ENCODE data around the gene ZNF516.

Gene ZNF516

DNA sequence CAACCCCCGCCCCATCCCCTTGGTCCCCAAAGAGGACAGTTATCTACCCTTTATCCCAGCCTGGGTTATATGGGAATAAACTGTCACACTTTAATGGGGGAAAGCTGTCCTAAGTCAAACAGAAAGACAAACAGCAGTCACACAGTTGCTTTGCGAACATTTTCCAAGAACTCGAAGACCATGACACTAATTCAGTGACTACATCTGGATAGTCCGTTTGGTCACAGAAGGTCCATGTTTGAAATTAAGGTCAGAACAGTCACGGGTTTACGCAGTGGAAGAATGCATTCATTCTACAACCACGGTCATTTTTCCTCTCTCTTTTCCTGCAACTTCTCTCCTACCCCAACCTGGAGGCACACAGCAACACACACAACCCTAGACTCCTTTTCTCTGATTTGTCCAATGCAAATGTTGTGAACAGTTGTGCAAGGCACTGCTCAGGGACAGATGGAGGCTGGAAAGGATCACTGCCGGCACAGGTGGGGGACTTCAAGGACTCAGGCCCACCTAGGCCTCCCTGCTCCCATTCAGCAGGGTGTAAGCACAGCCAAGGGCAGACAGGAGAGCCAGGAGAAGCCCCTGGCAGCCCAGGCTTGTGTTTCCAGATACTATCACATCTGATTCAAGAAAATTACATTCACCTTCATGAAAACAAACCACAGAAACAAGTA lies 39.9 kb downstream of the ZNF516 start:
- DNase-seq, result peak in 1 of 3 experiments; percentile 42

DNA sequence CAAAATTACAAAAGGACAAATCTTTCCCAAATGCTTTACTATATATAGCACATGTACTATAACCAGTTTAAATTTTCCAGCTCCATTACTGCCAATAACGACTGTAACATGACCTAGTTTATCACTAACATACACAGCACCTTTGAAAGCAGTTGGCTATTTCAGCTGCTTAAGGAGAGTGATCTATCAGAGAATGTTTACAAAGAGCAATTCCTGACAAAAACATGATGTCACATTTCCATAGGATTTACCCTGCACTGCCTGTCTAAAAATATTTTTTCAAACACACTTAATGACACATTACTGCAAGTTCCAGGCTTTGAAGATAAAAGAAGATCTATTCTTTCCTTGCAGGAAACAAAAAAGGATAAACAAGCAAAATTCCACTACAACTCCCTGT lies 40.6 kb downstream of the ZNF516 start:
- DNase-seq, result peak in 1 of 3 experiments; percentile 54

- no peak for DNase-seq
Observed at GRCh38 chr18:76453932-76454331, 41.1 kb downstream of the ZNF516 start.

GRCh38 chr18:76453057-76453561 lies 41.9 kb downstream of the ZNF516 start:
- no peak for DNase-seq

GRCh38 chr18:76452357-76452756 lies 42.7 kb downstream of the ZNF516 start:
- peak in 2 of 3 experiments; percentile 57 to 80 for DNase-seq

DNA sequence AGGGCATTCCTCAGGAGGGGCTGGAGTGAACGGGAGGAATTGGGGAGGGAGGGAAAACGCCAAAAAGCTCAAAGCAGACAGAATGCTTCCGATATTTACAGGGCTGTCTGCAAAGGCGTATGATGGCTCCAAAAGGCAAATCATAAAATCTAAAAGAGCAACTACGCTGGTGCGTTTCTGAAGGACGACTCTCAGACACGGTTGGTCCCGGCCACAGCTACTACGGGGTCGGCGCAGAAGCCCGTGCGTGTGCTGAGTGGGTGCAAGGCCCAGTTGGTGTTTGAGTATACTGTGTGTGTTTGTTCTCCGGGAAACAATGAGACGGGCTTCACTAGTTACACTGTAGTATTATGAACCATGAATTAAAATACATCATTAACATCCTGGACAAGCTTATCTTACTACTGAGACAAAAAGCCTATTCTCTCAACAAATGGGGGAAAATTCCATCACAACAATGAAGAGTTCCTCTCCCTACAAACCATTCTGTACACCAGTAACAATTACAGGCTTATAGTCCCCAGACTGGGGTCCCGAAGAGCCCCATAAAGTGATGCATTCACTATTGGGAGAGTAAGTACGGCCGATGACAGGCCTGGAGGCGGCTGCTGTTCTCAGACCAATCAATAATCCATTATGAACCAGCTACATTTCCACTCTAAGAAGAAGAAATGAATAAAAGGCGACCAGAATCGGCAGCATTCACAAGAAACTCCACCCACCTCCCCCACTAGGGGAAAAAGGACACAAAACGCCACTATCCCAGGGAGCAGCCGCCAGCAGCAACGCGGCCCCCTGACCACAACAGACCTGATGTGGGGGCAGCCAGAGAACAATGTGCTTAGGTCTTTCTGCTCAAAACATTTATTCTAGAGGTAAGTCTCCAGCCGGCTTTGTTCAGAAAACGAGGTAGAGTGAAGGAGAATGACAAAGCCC lies 43.4 kb downstream of the ZNF516 start:
- DNase-seq, result peak in 1 of 3 experiments; percentile 17

DNA sequence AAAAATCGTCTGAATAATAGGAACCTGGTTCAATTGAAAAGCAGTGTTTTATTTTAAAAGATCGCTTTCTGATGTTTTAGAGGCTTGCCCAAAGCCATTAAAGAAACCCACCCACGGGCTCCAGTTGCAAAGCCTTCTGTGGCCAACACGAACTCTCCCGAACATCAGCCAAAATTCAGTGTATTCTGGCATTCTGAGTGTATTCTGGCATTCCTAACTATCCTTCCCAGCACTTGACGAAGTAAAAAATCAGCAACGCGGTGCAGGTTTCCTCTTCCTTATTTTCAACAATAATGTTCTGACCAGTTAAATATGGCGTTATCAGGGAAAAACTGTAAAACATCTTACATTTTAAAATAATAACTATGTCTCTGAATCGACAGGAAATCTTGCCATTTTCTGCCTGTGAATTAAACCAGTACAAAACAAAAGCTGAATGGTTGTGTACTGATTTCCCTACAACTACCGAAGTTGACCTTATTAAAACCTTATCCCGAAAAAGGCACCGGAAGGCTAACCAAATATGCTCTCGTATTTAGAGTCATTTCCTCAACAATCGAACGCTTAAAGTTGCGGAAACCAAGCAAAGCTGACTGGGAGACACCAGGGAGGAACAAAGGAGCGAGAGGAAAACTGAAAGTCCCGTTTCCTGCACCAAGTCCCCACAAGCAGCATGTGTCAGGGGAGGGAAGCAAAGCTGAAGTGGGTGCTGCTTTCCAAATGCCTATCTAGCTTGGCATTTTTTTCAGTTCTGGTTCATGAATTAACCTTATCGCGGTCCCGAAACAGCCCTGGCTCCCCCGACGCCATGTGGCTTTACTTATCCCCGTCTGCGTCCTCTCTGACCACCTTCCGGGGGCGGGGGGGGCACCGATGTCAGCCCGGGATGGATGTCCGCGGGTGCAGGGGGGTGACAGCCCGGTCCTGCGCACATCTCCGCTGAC lies 44.3 kb downstream of the ZNF516 start:
- peak in 1 of 3 experiments; percentile 17 for DNase-seq

- no peak for DNase-seq
Observed at GRCh38 chr18:76449111-76449453, 46.0 kb downstream of the ZNF516 start.

GRCh38 chr18:76448256-76449110 lies 46.6 kb downstream of the ZNF516 start:
- DNase-seq, result no peak

- no peak for DNase-seq
Observed at GRCh38 chr18:76447258-76447890, 47.7 kb downstream of the ZNF516 start.

DNA sequence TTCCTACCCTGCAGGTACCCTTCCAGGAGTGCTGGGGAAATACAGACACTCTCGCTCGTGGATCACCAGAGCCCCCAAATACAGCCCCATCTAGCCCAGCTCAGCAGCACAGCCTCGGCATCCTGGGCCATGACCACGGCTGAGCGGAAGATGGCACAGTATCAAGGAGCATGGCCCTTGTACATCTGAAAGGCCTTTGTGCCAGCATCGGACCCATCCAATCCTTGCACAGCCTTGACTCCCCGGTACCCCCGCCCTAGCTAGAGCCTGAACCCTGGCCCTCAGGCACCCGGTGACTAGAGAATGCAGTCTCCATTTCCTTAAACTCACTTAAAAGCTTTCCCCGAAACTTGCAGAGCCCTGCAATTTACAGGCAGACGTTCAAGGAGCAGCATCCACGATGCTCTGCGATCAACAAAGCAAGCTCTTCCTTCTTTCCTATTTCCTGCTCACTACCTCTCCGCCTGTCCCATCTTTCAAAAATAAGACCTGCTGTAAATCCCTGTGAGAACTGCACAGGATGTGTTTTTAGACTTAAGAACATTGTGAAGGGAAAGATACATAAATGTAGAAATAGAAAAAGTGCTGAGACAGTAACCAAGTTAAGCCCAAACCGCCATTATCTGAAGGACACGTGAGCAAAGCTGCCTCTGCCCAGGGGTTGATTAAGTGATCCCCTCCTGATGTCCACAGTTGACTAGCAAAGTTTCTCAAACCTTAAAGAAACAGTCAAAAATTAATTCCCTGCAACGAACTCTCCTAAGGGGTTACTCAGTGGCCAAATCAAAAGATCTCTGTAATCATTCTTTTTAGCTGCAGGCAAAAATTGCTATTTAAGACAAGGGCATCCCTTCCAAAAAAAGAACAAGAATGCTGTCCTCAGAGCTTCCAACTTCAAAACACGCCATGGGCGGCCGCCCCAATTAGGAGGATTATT lies 48.5 kb downstream of the ZNF516 start:
- no peak for DNase-seq

- no peak for DNase-seq
Observed at GRCh38 chr18:76445741-76446232, 49.3 kb downstream of the ZNF516 start.

DNA sequence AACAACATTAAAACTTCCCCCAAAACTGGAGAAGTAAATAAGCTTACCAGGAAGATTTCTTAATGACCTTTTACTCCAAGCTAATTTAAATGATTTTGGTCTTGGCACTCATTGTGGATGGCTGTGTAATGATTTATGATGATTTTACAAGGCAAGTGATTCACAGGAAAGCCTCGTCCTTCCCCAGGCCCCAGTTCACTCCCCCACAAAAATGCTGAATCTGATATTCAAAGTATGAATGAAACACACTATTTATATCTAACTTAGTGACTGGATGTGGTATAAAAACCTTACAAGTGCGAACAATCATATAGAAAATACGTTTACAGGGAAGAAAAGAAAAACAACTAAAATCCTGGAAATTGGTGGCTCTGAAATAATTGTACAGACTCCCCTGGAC lies 49.8 kb downstream of the ZNF516 start:
- DNase-seq, result no peak

DNA sequence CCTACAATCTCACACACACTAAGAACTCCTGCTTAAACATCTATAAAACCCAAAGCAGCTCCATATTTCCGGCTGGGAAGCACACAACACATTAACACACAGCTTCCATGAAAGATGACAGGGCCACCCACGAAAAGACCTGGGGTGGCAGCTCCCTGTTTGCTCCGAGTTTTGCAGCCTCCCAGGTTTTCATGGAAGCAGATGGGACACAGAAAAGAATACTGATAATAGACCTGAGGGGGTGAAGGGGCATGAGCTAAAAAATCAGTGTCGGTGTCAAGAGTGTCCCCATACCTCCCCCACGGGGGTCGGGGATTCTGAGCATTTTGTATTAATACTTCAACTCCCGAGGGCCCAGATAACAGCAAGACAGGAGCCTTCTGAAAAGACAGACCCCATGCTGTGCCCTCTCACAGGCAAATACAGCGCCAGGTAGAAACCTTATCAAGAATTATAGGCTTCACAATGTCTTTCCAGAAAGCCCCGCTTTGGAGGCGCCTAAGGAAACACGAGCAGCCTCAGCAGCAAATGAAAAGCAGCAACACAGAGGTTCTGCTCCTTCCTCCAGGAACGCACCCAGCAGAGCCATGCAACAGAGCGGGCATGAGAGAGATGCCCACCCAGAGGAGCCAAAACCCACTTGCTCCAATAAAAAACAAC lies 50.5 kb downstream of the ZNF516 start:
- no peak for DNase-seq

DNA sequence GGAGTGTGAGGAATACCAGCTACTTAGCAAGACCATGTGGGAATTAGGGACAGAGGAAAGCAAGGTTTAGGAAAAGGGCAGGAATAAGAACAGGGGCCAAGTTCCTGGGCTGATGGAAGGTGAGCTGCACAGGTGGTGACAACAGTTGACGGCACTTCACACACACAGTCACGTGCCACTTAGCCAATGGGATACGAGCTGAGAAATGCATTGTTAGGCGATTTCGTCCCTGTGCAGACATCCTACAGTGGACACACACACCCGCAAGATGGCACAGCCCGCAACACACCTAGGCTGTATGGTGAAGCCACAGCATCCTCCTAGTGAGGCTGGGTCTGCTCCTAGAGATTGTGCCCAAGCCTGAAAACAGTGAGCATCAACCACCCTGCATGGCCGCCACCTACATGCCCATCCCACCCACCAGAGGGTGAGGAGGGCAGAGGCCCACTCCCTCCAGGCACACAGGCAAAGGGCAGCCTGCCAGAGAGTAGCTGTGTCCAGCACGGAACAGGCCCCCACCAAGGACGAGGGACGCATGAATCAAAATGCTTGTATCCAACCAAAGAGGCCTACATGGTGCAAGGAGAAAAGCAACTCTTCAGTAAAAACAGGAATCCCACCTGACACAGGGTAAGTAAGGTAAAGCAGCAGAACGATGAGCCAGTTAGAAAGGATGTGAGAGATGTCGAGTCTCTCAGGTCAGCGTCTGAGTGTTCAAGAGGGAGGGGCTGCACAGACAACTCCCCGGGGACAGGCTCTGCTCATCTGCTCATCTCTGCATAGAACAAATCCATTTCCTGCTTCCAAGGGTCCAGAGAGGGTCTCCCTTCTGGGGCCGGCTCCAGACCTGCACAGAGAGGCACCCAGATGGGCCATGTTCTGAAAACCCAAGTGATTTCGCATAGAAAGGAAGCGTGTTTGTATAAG lies 51.3 kb downstream of the ZNF516 start:
- no peak for DNase-seq

DNA sequence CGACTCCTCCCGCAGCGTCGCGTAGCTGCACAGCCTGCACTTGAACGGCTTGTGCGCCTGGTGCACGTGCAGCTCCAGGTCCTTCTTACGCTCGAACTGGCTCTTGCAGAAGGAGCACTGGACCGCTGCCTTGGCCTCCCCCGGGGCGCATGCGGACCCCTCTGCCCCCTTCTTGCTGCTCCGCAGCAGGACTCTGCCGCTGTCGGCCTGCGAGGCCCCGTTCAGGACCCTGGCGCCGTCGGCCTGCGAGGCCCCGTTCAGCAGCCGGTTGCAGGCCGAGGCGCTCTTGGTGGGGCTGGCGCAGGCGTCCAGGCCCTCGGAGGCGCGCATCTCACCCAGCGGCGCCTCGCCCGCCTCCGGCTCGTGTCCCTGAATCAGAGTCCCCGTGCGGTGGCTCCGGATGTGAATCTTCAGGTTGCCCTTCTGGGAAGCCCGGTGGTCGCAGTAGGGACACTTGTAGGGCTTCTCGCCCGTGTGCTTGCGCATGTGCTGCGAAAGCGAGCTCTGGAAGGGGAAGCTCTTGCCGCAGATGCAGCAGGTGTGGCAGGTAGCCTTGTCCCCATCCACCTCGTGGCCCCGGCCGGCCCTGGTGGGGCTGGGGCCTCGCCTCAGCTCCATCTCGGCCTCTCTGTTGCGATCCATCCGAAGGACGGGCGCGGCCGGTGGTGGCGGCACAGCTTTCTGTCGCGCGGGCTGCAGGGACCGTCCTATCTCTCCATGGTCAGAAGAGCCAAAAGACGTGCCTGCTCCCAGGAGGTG lies 52.5 kb downstream of the ZNF516 start:
- no peak for DNase-seq

DNA sequence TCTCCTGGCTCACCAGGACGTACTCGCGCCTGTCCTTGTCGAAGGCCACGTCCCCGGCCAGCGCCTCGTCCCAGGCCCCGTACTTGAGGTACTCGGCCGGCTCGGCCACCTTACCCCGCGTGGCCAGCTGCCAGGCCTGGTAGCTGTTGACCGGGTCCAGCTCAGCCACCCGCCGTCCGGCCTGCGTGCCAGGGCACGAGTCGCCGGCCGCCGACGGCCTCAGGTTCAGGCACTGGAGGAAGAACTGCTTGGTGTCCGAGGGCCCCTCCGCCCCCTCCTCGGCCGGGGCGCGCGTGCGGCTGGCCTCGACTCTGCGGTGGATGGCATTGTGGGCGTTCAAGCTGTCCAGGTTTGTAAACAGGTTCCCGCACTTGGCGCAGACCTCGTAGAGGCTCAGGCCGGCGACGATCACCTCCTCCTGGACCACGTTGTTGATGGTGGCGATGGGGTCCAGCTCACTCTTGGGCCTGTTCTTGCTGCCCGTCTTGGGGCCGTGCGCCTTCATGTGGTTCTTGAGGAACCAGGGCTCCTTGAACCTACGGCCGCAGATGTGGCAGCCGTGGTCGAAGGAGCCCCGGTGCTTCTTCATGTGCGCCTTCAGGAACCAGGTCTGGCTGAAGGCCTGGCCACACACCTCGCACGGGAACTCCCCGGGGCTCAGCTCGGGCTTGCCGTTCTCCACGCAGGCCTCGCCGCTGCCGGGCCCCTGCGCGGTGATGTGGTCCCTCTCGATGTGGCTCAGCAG lies 53.2 kb downstream of the ZNF516 start:
- no peak for DNase-seq
